HG02763 (cell line): ENCODE data around the gene MT1A.
A peak's percentile ranks its signal among the peaks of the same experiment; 100 is the strongest.

Source experiments
- ATAC-seq: cut with Tn5 transposase; IDR thresholded peaks from one replicate; pipeline ENCODE4 v1.9.1; 2021; ENCODE audit warnings: mild to moderate bottlenecking, moderate library complexity; ENCODE audit not compliant: unreplicated experiment

Gene MT1A

DNA sequence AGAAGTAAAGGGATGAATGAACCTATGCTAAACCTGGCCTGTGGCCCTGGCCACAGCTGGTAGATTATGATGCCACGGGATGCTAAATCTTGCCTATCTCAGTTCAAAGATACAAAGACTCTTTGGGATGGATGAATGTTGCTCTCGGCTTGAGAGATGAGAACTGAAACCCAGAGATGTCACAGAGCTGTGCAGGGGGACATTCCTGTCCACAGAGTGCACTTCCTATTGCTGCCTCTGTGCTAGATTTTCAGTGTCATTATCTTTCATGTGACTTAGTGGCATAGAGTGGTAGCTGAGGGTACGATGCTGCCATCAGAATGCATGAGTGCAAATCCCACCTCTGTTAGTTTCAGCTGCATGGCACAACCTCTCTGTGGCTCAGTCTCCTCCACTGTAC lies 8.3 kb upstream of the MT1A start:
- peak; percentile 72 for ATAC-seq

DNA sequence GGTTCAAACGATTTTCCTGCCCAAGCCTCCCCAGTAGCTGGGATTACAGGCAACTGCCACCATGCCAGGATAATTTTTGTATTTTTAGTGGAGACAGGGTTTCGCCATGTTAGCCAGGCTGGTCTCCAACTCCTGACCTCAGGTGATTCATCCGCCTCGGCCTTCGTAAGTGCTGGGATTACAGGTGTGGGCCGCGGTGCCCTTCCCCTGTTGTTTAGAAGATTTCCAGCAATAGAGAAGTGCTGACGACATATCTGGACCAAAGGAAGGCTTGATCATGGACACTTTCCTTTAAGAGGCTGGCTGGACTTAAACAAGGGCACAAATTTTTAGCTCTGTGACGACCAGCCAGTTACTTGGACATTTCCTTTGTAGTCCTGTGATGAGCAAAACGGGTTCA lies 7.3 kb upstream of the MT1A start:
- ATAC-seq = no peak

DNA sequence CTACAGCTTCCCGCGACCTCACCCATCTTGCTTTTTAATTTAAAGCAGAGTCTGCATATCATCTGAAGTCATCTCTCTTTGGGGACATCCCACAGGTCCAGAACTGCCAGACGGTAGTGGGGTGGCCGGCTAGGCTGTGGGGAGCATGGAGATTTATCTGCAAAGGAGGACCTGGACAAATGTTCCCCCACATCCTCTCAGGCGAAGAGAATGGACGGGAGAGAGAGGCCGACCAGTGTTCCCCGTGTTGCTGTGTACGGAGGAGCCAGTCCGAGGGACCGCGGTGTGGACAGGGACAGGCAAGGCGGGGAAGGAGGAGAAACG lies 6.7 kb upstream of the MT1A start:
- ATAC-seq = no peak

DNA sequence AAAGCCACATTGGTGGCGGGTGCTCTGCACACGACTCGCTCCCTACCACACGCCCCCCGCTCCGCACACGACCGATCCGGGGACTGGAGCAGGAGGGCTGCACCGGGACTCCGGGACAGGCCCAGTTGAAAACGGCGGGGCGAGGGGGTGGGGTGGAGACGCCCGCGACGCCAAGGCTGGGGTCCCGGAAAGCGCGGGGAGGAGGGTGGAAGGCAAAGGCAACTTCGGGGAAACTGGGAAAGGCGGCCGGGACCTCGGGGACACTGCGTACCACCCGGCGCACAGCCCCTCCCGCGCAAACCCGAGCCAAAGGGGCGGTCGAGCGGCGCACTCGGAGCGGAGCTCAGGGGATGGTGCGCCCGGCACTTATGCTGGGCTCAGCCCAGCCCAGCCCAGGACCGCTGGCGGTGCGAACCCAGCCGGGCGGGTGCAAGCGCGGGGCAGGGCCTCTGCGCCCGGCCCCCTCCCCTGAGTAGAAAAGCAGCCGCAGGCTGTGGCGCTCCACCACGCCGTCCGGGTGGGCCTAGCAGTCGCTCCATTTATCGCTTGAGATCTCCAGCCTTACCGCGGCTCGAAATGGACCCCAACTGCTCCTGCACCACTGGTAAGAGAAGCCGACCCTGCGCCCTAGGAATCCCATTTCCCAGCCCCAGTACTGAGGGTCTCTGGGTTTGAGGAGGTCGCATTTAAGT lies 6.2 kb upstream of the MT1A start, which contains the start of gene MT1M:
Gene MT1M (plus strand): TSS at position 504 of the 692 bp plus-strand sequence. CDS start 73 bp downstream, at position 577.
- no peak for ATAC-seq

DNA sequence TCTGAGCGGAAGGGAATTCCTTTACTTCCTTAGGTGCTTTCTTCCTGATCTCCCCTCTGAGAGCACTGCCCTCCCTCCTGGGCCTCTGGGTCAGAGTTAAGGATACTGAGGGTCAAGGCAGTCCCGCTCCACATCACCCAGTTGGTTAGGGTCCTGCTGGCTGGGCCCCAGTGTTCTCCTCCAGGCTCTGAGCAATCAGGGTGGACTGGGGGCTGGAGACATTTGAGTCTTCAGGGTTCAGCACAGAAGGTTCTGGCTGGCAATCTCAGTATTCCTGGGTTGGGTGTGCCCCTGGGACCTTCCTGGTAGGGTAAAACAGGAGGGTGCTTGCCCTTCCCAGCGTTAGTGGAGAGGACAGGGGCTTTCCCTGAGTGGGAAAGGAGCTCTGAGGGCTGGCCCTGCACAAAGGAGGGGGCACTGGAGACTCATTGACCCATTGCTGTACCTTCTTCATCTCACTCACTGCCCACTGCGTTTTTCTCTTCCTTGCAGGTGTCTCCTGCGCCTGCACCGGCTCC lies 5.6 kb upstream of the MT1A start:
- ATAC-seq = no peak

DNA sequence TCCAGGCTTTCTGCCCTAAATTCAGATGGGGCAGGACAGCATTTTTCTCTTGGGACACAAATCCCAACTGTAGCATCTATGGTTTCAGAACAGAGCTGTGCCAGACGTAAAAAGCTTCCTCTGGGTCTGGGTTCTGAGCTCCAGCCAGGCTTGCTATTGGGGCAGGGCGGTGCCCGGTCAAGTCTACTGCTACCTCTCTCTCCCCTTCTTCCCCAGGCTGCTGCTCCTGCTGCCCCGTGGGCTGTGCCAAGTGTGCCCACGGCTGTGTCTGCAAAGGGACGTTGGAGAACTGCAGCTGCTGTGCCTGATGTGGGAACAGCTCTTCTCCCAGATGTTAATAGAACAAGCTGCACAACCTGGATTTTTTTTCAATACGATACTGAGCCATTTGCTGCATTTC lies 4.9 kb upstream of the MT1A start:
- ATAC-seq = no peak

DNA sequence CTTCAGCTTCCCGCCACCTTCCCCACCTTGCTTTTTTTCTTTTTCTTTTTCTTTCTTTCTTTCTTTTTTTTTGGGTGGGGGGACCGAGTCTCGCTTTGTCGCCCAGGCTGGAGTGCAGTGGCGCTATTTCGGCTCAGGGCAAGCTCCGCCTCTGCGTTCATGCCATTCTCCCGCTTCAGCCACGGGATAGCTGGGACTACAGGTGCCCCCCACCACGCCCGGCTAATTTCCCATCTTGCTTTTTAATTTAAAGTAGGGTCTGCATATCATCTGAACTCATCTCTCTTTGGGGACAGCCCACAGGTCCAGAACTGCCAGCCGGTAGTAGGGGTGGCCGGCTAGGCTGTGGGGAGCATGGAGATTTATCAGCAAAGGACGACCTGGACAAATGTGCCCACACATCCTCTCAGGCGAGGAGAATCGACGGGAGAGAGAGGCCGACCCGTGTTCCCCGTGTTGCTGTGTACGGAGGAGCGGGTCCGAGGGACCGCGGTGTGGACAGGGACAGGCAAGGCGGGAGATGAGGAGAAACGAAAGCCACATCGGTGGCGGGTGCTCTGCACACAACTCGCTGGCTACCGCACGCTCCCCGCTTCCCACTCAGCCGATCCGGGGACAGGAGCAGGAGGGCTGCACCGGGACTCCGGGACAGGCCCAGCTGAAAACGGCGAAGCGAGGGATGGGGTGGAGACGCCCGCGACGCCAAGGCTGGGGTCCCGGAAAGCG lies 3.6 kb upstream of the MT1A start:
- no peak for ATAC-seq

DNA sequence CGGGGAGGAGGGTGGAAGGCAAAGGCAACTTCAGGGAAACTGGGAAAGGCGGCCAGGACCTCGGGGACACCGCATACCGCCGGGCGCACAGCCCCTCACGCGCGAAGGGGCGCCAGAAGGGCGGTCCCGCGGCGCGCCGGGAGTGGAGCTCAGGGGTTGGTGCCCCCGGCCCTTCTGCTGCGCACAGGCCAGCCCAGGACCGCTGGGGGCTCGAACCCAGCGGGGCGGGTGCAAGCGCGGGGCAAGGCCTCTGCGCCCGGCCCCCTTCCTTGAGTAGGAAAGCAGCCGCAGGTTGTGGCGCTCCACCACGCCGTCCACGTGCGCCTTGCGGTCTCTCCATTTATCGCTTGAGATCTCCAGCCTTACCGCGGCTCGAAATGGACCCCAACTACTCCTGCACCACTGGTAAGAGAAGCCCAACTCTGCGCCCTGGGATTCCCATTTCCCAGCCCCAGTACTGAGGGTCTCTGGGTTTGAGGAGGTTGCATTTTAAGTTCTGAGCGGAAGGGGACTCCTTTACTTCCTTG lies 3.0 kb upstream of the MT1A start:
- ATAC-seq = no peak

DNA sequence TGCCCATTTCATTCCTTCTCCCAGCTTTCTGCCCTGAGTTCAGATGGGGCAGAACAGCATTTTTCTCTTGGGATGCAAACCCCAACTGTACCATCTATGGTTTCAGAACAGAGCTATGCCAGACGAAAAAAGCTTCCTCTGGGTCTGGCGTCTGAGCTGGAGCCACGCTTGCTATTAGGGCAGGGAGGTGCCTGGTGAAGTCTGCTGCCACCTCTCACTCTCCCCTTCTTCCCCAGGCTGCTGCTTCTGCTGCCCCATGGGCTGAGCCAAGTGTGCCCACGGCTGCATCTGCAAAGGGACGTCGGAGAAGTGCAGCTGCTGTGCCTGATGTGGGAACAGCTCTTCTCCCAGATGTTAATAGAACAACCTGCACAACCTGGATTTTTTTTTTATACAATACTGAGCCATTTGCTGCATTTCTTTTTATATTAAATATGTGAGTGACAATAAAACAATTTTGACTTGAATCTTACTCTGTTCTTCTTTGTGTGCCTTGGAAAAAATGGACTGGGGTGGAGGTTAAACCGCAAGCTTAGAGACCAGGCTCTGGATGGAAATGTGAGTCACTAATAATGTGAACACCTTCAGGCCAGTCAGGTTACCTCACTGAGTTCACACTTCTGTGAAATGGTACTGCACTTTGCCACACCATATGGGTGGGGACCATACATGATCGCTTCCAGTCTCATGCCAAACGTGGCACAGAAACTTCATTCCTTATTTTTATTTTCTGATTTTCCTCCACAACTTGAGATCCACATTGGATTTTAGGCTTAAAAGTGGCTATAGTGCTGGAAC lies 1.7 kb upstream of the MT1A start:
- ATAC-seq = no peak

DNA sequence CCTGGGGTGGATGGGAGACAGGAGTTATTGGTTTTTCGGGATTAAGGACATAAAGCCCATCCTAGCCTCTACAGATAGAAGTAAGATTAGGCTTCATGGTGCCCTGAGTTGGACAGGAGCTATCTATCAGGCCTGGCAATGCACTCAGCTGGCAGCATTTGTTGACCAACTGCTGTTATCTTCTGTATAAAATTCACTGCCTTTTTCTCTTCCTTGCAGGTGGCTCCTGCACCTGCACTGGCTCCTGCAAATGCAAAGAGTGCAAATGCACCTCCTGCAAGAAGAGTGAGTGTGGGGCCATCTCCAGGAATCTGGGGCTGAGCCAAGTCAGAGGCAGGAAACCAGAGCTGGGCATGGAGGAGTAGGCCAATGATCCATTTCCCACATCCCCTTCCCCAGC lies 579 bp downstream of the MT1A start:
- ATAC-seq = no peak

DNA sequence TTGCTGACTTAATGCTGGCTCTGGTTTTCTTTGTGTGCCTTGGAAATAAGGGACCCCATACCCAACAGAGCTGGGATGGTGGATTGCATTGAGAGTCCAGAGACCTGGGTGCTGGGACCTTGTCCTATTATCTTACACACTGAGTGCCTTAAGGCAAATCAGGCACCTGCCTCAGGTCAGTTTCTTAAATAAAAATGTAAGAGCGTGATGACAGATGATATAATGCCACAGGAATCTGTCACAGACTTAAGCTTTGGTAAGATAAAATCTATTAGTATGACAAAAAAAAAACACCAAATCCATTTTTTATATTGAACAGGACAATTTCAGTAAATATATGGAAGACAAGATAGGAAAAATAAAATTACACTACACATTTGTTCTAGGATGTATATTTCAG lies 1.6 kb downstream of the MT1A start:
- ATAC-seq = no peak

DNA sequence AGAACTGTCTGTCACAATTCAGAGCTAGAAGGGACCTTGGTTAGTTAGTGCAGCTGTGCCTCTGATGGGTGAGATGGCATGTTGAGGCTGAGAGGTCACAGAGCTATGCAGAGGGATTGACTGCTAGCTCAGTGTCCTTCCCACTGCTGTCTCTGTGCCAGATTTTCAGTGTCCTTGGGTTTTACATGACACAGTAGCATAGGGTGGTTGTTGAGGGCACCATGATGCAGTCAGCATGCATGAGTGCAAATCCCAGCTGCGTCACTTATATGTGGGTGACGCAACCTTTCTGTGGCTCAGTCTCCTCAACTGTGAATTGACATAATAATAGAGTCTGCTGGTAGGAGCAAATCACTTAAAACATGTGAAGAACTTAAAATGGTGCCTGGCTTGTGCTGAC lies 2.7 kb downstream of the MT1A start:
- ATAC-seq = no peak

DNA sequence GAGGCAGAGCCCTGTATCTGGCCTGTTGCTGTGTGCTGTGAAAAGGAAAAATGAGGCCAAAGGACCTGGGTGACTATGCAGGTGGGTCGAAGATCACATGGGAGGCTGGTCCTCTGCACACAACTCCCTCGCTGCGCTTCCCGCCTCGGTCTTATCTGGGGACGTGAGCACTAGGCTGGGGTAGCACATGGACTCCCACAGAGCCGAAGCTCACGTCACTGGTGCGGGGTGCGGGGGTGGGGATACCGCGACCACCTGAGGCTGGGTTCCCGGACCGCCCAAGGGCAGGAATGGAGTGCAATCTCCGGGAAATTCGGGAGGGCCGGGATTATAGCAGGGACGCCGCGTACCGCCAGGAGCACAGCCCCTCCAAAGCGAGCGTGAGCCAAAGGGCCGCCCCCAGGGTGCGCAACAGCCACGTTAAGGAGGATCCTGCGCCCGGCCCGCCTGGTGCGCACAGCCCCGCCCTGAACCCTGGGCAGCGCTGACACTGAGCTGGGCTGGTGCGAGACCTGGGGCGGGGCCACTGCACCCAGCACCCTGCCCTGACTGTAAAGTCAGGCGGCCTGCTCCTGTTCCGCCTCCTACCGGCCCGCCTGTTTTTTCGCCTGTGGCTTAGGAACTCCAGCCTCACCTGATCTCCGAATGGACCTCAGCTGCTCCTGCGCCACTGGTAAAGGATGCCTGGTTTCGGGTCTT lies 4.8 kb downstream of the MT1A start:
- peak; percentile 53 for ATAC-seq

DNA sequence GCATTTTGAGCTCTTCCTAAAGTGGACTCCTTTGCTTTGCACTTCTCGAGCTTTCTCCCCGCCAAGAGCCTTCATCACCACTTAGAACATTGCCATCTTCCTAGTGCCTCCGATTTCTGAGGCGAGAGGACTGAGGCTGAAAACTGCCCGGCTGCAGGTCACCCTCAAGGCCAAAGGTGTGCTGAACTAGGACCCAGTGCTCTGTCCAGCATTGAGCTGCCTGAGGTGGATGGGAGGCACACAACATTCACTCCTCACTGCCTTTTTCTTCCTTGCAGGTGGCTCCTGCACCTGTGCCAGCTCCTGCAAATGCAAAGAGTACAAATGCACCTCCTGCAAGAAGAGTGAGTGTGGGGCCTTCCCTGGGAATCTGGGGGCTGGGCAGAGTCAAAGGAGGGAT lies 5.4 kb downstream of the MT1A start:
- ATAC-seq = no peak

DNA sequence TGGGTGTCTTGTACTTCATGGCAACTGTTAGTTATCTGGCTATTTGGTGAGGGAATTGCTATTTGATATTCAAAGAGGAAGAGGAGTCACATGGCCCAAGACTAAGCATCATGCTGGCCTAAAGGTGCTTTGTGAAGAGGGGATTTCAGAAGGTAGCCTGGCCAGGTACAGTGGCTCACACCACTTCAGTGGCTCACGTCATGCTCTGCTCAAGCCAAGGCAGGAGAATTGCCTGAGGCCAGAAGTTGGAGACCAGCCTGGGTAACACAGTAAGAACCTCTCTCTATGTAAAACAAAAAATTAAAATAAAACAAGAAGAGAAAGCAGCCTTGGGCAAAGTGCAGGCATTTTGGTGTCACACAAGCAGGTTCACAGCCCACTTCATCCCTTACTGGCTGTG lies 6.8 kb downstream of the MT1A start:
- ATAC-seq = no peak

DNA sequence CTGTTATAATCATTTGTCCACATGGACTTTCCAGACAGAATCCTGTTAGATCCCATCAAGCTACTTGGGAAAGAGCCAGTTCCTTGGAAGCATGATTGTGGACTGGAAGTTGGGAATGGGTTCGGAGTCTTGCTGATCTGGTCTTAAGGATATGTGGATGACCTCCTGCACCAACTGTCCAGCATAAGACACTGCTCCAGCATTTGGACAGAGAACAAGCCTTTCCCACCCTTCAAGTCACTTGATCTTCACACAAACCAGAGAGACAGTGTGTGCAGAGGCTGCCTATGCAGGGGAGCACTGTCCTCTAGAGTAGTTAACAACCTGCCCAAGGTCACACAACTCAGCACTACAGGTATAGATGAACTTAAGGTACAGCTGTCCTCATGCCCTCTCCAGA lies 7.4 kb downstream of the MT1A start:
- ATAC-seq = no peak

DNA sequence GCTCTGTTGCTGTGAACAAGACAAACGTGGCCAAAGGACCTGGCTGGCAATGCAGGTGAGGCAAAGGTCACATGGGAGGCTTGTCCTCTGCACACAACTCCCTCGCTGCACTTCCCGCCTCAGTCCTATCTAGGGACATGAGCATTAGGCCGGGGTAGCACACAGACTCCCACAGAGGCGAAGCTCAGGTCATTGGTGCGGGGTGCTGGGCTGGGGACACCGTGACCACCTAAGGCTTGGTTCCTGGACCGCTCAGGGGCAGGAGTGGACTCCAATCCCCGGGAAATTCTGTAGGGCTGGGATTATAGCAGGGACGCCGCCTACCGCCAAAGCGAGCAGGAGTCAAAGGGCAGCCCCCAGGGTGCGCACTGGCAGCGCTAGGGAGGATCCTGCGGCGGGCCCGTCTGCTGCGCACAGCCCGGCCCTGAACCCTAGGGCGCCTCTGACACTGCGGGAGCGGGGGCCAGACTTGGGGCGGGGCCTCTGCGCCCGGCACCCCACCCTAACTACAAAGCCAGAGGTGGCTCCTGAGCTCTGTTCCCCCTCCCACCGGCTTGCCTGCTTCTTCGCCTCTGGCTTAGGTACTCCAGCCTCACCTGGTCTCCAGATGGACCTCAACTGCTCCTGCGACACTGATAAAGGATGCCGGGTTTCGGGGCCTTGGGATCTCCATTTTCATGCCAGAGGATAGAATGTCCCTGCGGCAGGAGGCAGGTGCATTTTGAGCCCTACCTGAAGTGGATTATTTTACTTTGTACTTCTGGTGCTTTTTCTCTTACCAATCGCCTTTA lies 9.4 kb downstream of the MT1A start:
- no peak for ATAC-seq

DNA sequence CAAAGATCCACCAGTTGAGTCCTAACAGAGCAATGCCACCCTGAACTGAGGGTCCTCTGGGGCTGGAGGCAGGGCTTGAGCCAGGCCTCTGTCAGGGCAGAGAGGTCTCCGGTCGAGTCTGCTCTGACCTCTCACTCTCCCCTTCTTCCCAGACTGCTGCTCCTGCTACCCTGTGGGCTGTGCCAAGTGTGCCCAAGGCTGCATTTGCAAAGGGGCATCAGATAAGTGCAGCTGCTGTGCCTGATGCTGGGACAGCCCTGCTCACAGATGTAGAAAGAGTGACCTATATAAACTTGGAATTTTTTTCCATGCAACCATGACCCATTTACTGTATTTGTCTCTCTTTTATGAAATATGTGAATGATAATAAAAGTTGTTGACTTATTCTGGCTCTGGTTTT lies 10.8 kb downstream of the MT1A start:
- no peak for ATAC-seq

DNA sequence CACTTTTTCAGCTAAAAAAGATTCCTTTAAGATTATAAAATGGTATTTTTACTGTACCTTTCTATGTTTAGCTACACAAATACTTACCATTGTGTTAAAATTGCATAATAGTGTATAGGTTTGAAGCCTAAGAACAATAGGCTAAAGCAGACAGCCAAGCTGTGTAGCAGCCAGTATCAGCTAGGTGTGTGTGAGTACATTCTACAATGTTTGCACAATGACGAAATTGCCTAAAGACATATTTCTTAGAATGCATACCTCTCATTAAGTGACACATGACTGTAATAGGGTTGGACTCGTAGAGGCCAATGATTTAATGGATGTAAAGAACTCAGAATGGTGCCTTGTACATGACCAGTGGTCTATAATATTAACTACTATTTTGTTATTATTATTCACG lies 11.4 kb downstream of the MT1A start:
- no peak for ATAC-seq

DNA sequence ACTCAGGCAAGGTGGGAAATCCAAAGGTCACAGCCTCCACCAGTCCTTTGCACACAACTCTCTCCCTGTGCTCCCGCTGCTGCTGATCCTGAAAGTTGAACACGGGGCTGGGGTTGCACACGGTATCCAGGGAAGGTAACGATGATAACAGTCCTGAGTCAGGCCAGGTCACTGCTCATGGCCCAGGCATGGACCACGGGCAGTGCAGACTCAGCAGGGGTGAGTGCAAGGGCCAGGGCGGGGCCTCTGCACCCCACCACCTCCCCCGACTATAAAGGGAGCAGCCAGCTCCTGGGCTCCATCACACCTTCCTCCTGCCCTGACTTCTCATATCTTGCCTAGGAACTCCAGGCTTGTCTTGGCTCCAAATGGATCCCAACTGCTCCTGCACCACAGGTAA lies 13.1 kb downstream of the MT1A start, which contains the start of gene MT1B:
Gene MT1B (plus strand): TSS at position 301 of the 400 bp plus-strand sequence. CDS start 68 bp downstream, at position 369.
- no peak for ATAC-seq
